Large intestine (tissue), 3 donors: ENCODE results near the gene LIMD2. TPM values are rescaled to one million over a fixed set of nuclear protein-coding genes. Genes with fewer than 3 reads are reported as not detected.

Experiments used
- DNase-seq, 2 donors: peaks; one replicate each; pipeline versions ENCODE4 v3.0.0 to v3.0.0-alpha.2; 2013
- H3K27ac ChIP-seq: one replicate; pipeline ENCODE4 v1.5.1; 2013; ENCODE audit warnings: low read length
- H3K27me3 ChIP-seq: 2 replicates; pipeline ENCODE4 v1.6.1; 2013; ENCODE audit warnings: low read length; ENCODE audit not compliant: control insufficient read depth, insufficient read depth
- H3K36me3 ChIP-seq: 2 replicates; pipeline ENCODE4 v1.6.1; 2013; ENCODE audit warnings: low read length; ENCODE audit not compliant: control insufficient read depth, insufficient read depth
- H3K4me1 ChIP-seq: one replicate; pipeline ENCODE4 v1.6.1; 2013; ENCODE audit warnings: low read length; ENCODE audit not compliant: control insufficient read depth, insufficient read depth
- H3K4me3 ChIP-seq: one replicate; pipeline ENCODE4 v1.5.1; 2013; ENCODE audit warnings: low read length
- H3K9me3 ChIP-seq: one replicate; pipeline ENCODE4 v1.6.1; 2013; ENCODE audit warnings: mild to moderate bottlenecking, low read depth, low read length, moderate library complexity; ENCODE audit not compliant: control insufficient read depth
- WGBS: methylation state at CpG from one replicate; pipeline ENCODE4 v1.1.5; 2013; ENCODE audit warnings: low lambda C conversion rate; ENCODE audit not compliant: insufficient coverage; 5-methylcytosine and 5-hydroxymethylcytosine counted together
- polyA plus RNA-seq: library from polyadenylated mRNA; unstranded; fragments of 120-200 nt; gene quantifications from one replicate; pipeline ENCODE4 v1.2.1, GENCODE V29; 2013

The LIMD2 gene
- polyA plus RNA-seq, 1 donor = 19.4 TPM

- peaks cover 11% of the 10 kb centered on the region for H3K9me3 ChIP-seq
- DNase-seq = no peak
- H3K4me1 ChIP-seq = peaks cover 8% of the 10 kb centered on the region
- H3K27me3 ChIP-seq = peaks cover 20% of the 10 kb centered on the region
- H3K36me3 ChIP-seq = peaks cover 33% of the 10 kb centered on the region
- H3K27ac ChIP-seq = no peak overlapping the region
- no CpG with 5 or more reads among the region's 19 CpGs for WGBS
- no peak overlapping the region for H3K4me3 ChIP-seq
Observed at GRCh38 chr17:63701868-63702720, 2.2 kb upstream of the LIMD2 start.

- H3K36me3 ChIP-seq = peaks cover 29% of the 10 kb centered on the region
- H3K27ac ChIP-seq = peak overlapping the region; percentile 38
- no CpG with 5 or more reads among the region's 10 CpGs for WGBS
- peaks cover 20% of the 10 kb centered on the region for H3K27me3 ChIP-seq
- peak overlapping the region; percentile 26 for H3K4me3 ChIP-seq
- H3K4me1 ChIP-seq = peaks cover 8% of the 10 kb centered on the region
- H3K9me3 ChIP-seq = peaks cover 11% of the 10 kb centered on the region
- DNase-seq = no peak
Observed at GRCh38 chr17:63701456-63701820, 1.5 kb upstream of the LIMD2 start.

GRCh38 chr17:63700528-63701455, 867 bp upstream of the LIMD2 start:
- H3K9me3 ChIP-seq = peaks cover 11% of the 10 kb centered on the region
- H3K27me3 ChIP-seq = peaks cover 20% of the 10 kb centered on the region
- peak overlapping the region; percentile 38 for H3K27ac ChIP-seq
- no CpG with 5 or more reads among the region's 88 CpGs for WGBS
- H3K4me3 ChIP-seq = peak overlapping the region; percentile 32
- peaks cover 8% of the 10 kb centered on the region for H3K4me1 ChIP-seq
- DNase-seq = peak in 1 of 2 donors; percentile 36
- peaks cover 29% of the 10 kb centered on the region for H3K36me3 ChIP-seq

GRCh38 chr17:63698886-63699637, 863 bp downstream of the LIMD2 start:
- Histone ChIP-seq H3K27me3 (peaks cover 20% of the 10 kb centered on the region), H3K4me1 (peaks cover 8% of the 10 kb centered on the region), H3K36me3 (peaks cover 21% of the 10 kb centered on the region), H3K4me3 (peak overlapping the region; percentile 43), H3K9me3 (peaks cover 11% of the 10 kb centered on the region), H3K27ac (no peak overlapping the region)
- WGBS = no CpG with 5 or more reads among the region's 45 CpGs
- DNase-seq = peak in 1 of 2 donors; percentile 46

GRCh38 chr17:63698381-63698885, 1.5 kb downstream of the LIMD2 start:
- peaks cover 20% of the 10 kb centered on the region for H3K27me3 ChIP-seq
- peaks cover 21% of the 10 kb centered on the region for H3K36me3 ChIP-seq
- peaks cover 8% of the 10 kb centered on the region for H3K4me1 ChIP-seq
- DNase-seq = no peak
- H3K27ac ChIP-seq = no peak overlapping the region
- peak overlapping the region; percentile 43 for H3K4me3 ChIP-seq
- H3K9me3 ChIP-seq = peaks cover 11% of the 10 kb centered on the region
- no CpG with 5 or more reads among the region's 24 CpGs for WGBS

GRCh38 chr17:63697341-63698286, 2.3 kb downstream of the LIMD2 start:
- H3K27me3 ChIP-seq = peaks cover 20% of the 10 kb centered on the region
- H3K4me3 ChIP-seq = peak overlapping the region; percentile 10
- peaks cover 11% of the 10 kb centered on the region for H3K9me3 ChIP-seq
- DNase-seq = peak in 1 of 2 donors; percentile 24
- H3K27ac ChIP-seq = no peak overlapping the region
- H3K36me3 ChIP-seq = peaks cover 19% of the 10 kb centered on the region
- peaks cover 8% of the 10 kb centered on the region for H3K4me1 ChIP-seq
- WGBS = no CpG with 5 or more reads among the region's 22 CpGs

- peaks cover 8% of the 10 kb centered on the region for H3K4me1 ChIP-seq
- H3K36me3 ChIP-seq = peaks cover 31% of the 10 kb centered on the region
- peaks cover 11% of the 10 kb centered on the region for H3K9me3 ChIP-seq
- no peak overlapping the region for H3K27ac ChIP-seq
- no peak for DNase-seq
- peaks cover 20% of the 10 kb centered on the region for H3K27me3 ChIP-seq
- WGBS = no CpG with 5 or more reads among the region's 9 CpGs
- H3K4me3 ChIP-seq = no peak overlapping the region
Observed at GRCh38 chr17:63696381-63696961, 3.5 kb downstream of the LIMD2 start.

GRCh38 chr17:63695889-63696288, 4.0 kb downstream of the LIMD2 start:
- H3K4me1 ChIP-seq = peaks cover 6% of the 10 kb centered on the region
- H3K9me3 ChIP-seq = peaks cover 6% of the 10 kb centered on the region
- no peak overlapping the region for H3K4me3 ChIP-seq
- no peak overlapping the region for H3K27ac ChIP-seq
- WGBS = no CpG with 5 or more reads among the region's 6 CpGs
- H3K27me3 ChIP-seq = peaks cover 14% of the 10 kb centered on the region
- no peak for DNase-seq
- H3K36me3 ChIP-seq = peaks cover 36% of the 10 kb centered on the region
